Endothelial cell of umbilical vein (primary cell): ENCODE results near the gene GNAO1. TPM values are rescaled to one million over a fixed set of nuclear protein-coding genes. Genes with fewer than 3 reads are reported as not detected.

Source experiments
- BruUV-seq: library from RNA; stranded (reverse); fragments of 400-500 nt; replicated peaks from 2 replicates; lab custom pipeline; 2021; lab: Mats Ljungman, UMichigan
- CTCF ChIA-PET: fragments of 300-600, 350-600 bp; sonication (Branson Sonifier 250); formaldehyde crosslinking; loops from one replicate; lab custom pipeline; 2021; ENCODE audit warnings: antibody characterized with exemption, inconsistent platforms; lab: Charles Lee
- POLR2A ChIA-PET: fragments of 300-600, 350-600 bp; sonication (Branson Sonifier 250); formaldehyde crosslinking; loops from one replicate; lab custom pipeline; 2021; ENCODE audit warnings: antibody characterized with exemption, inconsistent platforms; lab: Charles Lee
- DNase-seq: peaks from one replicate; pipeline ENCODE4 v3.0.0-alpha.2; 2011; ENCODE audit warnings: low read depth, low spot score
- FAIRE-seq: peaks from 2 replicates; lab custom pipeline; 2011; peaks lifted over from hg19 to GRCh38; lab: Jason Lieb, UNC
- H2AFZ ChIP-seq: 2 replicates; pipeline ENCODE4 v1.6.0; 2012; ENCODE audit warnings: low read depth, low read length, control low read depth, inconsistent platforms
- H3K27ac ChIP-seq: 2 replicates; pipeline ENCODE4 v1.5.1; 2011; ENCODE audit warnings: low read depth, mild to moderate bottlenecking, control low read depth, low read length, moderate library complexity; ENCODE audit not compliant: insufficient read depth
- H3K27me3 ChIP-seq, 2 experiments: 2 replicates each; pipeline versions ENCODE4 v1.6.0 to v1.6.1; 2011; ENCODE audit warnings: low read length in 2 of 2, mixed read lengths in 1 of 2; ENCODE audit not compliant: control insufficient read depth in 2 of 2, insufficient read depth in 2 of 2
- H3K36me3 ChIP-seq, 2 experiments: 2 replicates in 1 of 2; 3 replicates in 1 of 2; pipeline ENCODE4 v1.5.1; 2011; ENCODE audit warnings: low read length in 2 of 2, mild to moderate bottlenecking in 1 of 2, moderate library complexity in 1 of 2; ENCODE audit not compliant: control insufficient read depth in 2 of 2, insufficient read depth in 2 of 2; ENCODE audit errors: extremely low read depth in 1 of 2
- H3K4me1 ChIP-seq: 3 replicates; pipeline ENCODE4 v1.5.1; 2011; ENCODE audit warnings: mild to moderate bottlenecking, low read length; ENCODE audit not compliant: control insufficient read depth, insufficient read depth; ENCODE audit errors: extremely low read depth
- H3K4me2 ChIP-seq: 2 replicates; pipeline ENCODE4 v1.6.1; 2011; ENCODE audit warnings: low read length, control low read depth, mixed read lengths; ENCODE audit not compliant: insufficient read depth
- H3K4me3 ChIP-seq, 3 experiments: fragments of 200-600 bp in 1 of 3; sonication (generic), shearing (Covaris generic) in 1 of 3; replicated peaks in 1 of 3; 2 replicates each; pipeline ENCODE4 v1.5.1; 2011 to 2016; ENCODE audit warnings: control low read depth in 3 of 3, low read length in 3 of 3, mild to moderate bottlenecking in 2 of 3, inconsistent platforms in 1 of 3, low read depth in 1 of 3, moderate library complexity in 1 of 3; ENCODE audit not compliant: insufficient read depth in 1 of 3
- H3K79me2 ChIP-seq: 2 replicates; pipeline ENCODE4 v1.6.0; 2012; ENCODE audit warnings: low read length, inconsistent platforms; ENCODE audit not compliant: control insufficient read depth, insufficient read depth
- H3K9ac ChIP-seq: replicated peaks from 2 replicates; pipeline ENCODE3; 2011; ENCODE audit warnings: low read length, control low read depth; ENCODE audit not compliant: insufficient read depth; ENCODE audit errors: extremely low read depth
- H3K9me1 ChIP-seq: replicated peaks from 3 replicates; pipeline ENCODE4 v1.6.0; 2011; ENCODE audit warnings: mild to moderate bottlenecking, low read length; ENCODE audit not compliant: control insufficient read depth, insufficient read depth; ENCODE audit errors: extremely low read depth
- H3K9me3 ChIP-seq: replicated peaks from 2 replicates; pipeline ENCODE4 v1.5.1; 2012; ENCODE audit warnings: low read length, inconsistent platforms; ENCODE audit not compliant: control insufficient read depth, insufficient read depth
- H4K20me1 ChIP-seq: replicated peaks from 2 replicates; pipeline ENCODE3; 2011; ENCODE audit warnings: mild to moderate bottlenecking, low read length; ENCODE audit not compliant: control insufficient read depth, insufficient read depth; ENCODE audit errors: extremely low read depth
- EZH2 ChIP-seq: IDR thresholded peaks from 2 replicates; pipeline ENCODE4 v1.6.1; 2012; ENCODE audit warnings: borderline replicate concordance, low read depth, mild to moderate bottlenecking, moderate library complexity, low read length, inconsistent platforms; ENCODE audit not compliant: severe bottlenecking
- FOS ChIP-seq: IDR thresholded peaks from 2 replicates; pipeline ENCODE4 v1.6.1; 2011; ENCODE audit warnings: mild to moderate bottlenecking, low read length, moderate library complexity, borderline replicate concordance; ENCODE audit not compliant: insufficient read depth
- GATA2 ChIP-seq: IDR thresholded peaks from 2 replicates; pipeline ENCODE4 v1.7.0; 2011; ENCODE audit warnings: low read depth, mild to moderate bottlenecking, moderate library complexity, mixed read lengths, low read length; ENCODE audit not compliant: insufficient read length, insufficient read depth
- JUN ChIP-seq: IDR thresholded peaks from 2 replicates; pipeline ENCODE4 v1.6.1; 2011; ENCODE audit warnings: borderline replicate concordance, low read depth; ENCODE audit not compliant: insufficient read length, insufficient read depth
- MYC ChIP-seq: IDR thresholded peaks from one replicate; pipeline ENCODE4 v1.6.1; 2011; ENCODE audit warnings: mild to moderate bottlenecking, low read depth, low read length
- POLR2A ChIP-seq: IDR thresholded peaks from 2 replicates; pipeline ENCODE4 v1.6.1; 2012; ENCODE audit warnings: low read depth, mild to moderate bottlenecking, control low read depth, low read length
- POLR2AphosphoS5 ChIP-seq: IDR thresholded peaks from 2 replicates; pipeline ENCODE4 v1.6.1; 2012; ENCODE audit warnings: low read depth, mild to moderate bottlenecking, control low read depth, low read length, moderate library complexity; ENCODE audit not compliant: insufficient read depth
- dilution Hi-C: fragments of 300-500 bp; cut with MboI; formaldehyde crosslinking; loops from one replicate; pipeline ENCODE4 v1.15.0; 2019; ENCODE audit warnings: low sequenced_read_pairs; ENCODE audit not compliant: extremely low pct_ligation_motif_present
- intact Hi-C: fragments of 100-400 bp; cut with micrococcal nuclease; formaldehyde crosslinking; loops from one replicate; pipeline ENCODE4 v1.10.0; 2022
- polyA plus RNA-seq, 4 experiments: library from polyadenylated mRNA; depleted of rRNA in 3 of 4; stranded (reverse) in 3 of 4; unstranded in 1 of 4; fragments of >200 nt; gene quantifications; 2 replicates each; pipeline versions ENCODE4 v1.2.1 to v1.2.3, GENCODE V29; 2011 to 2012; ENCODE audit warnings: missing spikeins in 1 of 4
- total RNA-seq: library from RNA; stranded (reverse); gene quantifications from 2 replicates; pipeline ENCODE4 v1.2.3, GENCODE V29; 2021
- TF ChIP-seq, protein P1 (sequence below): IDR thresholded peaks from 2 replicates; pipeline ENCODE4 v1.6.1; 2011; ENCODE audit not compliant: insufficient read depth, insufficient read length
- TF ChIP-seq, protein P2 (sequence below), 2 donors: IDR thresholded peaks; 1 replicate in 1 of 2; 2 replicates in 1 of 2; pipeline ENCODE4 v1.5.1; 2011; ENCODE audit warnings: low read length in 2 of 2, mild to moderate bottlenecking in 2 of 2, moderate library complexity in 2 of 2, control low read depth in 1 of 2, inconsistent platforms in 1 of 2, low read depth in 1 of 2; ENCODE audit not compliant: insufficient read depth in 1 of 2; ENCODE audit errors: extremely low read depth in 1 of 2

GNAO1 gene
- total and polyA plus RNA-seq, 2 donors (not counting 3 experiments of a cell fraction or from before 2014, with no cell fraction given) = not detected

DNA sequence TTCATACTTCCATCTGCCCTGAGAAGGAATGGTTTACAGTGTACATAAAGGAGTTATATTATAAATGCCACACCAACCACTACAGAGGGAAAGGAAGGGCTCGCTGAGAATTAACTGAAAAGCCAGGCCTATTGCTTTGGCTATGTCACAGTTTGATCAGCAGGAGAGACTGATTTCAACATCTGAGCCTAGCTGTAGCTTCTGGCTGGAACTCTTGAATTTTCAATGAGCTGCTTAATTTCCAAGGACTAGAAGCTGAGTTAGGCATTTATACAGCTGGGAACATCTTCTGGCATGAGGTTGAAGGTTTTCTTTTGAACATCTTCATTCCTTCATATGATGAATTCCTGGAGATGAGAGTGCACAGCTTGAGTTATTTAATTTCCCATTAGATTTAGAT, 47.6 kb upstream of the GNAO1 start:
- no peaks in the 10 kb centered on the region for H3K9me3 ChIP-seq
- H3K9ac ChIP-seq = no peak overlapping the region
- POLR2A ChIA-PET = no interaction called here
- no peaks in the 10 kb centered on the region for H4K20me1 ChIP-seq
- H3K4me2 ChIP-seq = no peak overlapping the region
- CTCF ChIA-PET = interaction anchor here (1.3 kb wide), 1 partner anchor 26 kb away, joined by 3 read pairs; no protein-coding TSS in a partner anchor
- no peaks in the 10 kb centered on the region for H3K4me1 ChIP-seq
- no peak overlapping the region for H3K4me3 ChIP-seq
- dilution Hi-C loops = no loop called here
- no TSS peak for BruUV-seq
- TF ChIP-seq JUN (no peak), GATA2 (no peak), POLR2A (no peak), POLR2AphosphoS5 (no peak), EZH2 (no peak), MYC (no peak), FOS (no peak)
- TF ChIP-seq, protein P1, sequence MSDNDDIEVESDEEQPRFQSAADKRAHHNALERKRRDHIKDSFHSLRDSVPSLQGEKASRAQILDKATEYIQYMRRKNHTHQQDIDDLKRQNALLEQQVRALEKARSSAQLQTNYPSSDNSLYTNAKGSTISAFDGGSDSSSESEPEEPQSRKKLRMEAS = no peak
- TF ChIP-seq, protein P2, sequence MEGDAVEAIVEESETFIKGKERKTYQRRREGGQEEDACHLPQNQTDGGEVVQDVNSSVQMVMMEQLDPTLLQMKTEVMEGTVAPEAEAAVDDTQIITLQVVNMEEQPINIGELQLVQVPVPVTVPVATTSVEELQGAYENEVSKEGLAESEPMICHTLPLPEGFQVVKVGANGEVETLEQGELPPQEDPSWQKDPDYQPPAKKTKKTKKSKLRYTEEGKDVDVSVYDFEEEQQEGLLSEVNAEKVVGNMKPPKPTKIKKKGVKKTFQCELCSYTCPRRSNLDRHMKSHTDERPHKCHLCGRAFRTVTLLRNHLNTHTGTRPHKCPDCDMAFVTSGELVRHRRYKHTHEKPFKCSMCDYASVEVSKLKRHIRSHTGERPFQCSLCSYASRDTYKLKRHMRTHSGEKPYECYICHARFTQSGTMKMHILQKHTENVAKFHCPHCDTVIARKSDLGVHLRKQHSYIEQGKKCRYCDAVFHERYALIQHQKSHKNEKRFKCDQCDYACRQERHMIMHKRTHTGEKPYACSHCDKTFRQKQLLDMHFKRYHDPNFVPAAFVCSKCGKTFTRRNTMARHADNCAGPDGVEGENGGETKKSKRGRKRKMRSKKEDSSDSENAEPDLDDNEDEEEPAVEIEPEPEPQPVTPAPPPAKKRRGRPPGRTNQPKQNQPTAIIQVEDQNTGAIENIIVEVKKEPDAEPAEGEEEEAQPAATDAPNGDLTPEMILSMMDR (IDR thresholded peaks at IDR 0.05; ENCODE audit: extremely low read depth in 1 of 2, insufficient read depth in 1 of 2, low read depth in 1 of 2, low read length in 2 of 2) = no peak
- no peaks in the 10 kb centered on the region for H3K9me1 ChIP-seq
- DNase-seq = no peak
- H3K36me3 ChIP-seq = no peaks in the 10 kb centered on the region
- H3K79me2 ChIP-seq = no peaks in the 10 kb centered on the region
- no peaks in the 10 kb centered on the region for H3K27me3 ChIP-seq
- FAIRE-seq = no peak
- intact Hi-C loops = no loop called here
- no peak overlapping the region for H2AFZ ChIP-seq
- H3K27ac ChIP-seq = no peak overlapping the region
